HepG2 (cell line): ENCODE data around the gene DUS1L. TPM values are rescaled to one million over a fixed set of nuclear protein-coding genes. Genes with fewer than 3 reads are reported as not detected.

Source experiments
- ELF3 ChIP-seq: IDR thresholded peaks from 2 replicates; pipeline ENCODE4 v1.6.1; 2016; ENCODE audit warnings: missing genetic modification reagents, missing compliant biosample characterization
- ERF ChIP-seq: IDR thresholded peaks from 2 replicates; pipeline ENCODE4 v1.6.1; 2018; ENCODE audit warnings: missing biosample characterization, missing genetic modification reagents
- GABPB1 ChIP-seq: IDR thresholded peaks from 2 replicates; pipeline ENCODE4 v1.6.1; 2016; ENCODE audit warnings: mild to moderate bottlenecking, missing genetic modification reagents, moderate library complexity, missing compliant biosample characterization
- HOXA3 ChIP-seq: sonication (generic); formaldehyde crosslinking; IDR thresholded peaks from 2 replicates; pipeline ENCODE4 v1.5.0; 2020; ENCODE audit warnings: missing genetic modification reagents
- NONO ChIP-seq, 2 experiments: fragments of 450-650 bp in 1 of 2; sonication (generic) in 1 of 2; formaldehyde crosslinking in 1 of 2; IDR thresholded peaks in 1 of 2; conservative IDR thresholded peaks in 1 of 2; 2 replicates each; pipeline versions ENCODE4 v1.6.1 to v1.8.0; 2017 to 2022; ENCODE audit warnings: mild to moderate bottlenecking in 1 of 2, missing genetic modification reagents in 1 of 2, moderate library complexity in 1 of 2
- PPARG ChIP-seq: conservative IDR thresholded peaks from 2 replicates; pipeline ENCODE4 v1.6.1; 2016; ENCODE audit warnings: missing biosample characterization, missing genetic modification reagents
- SIX4 ChIP-seq: sonication (generic); formaldehyde crosslinking; IDR thresholded peaks from 2 replicates; pipeline ENCODE4 v1.4.0; 2020; ENCODE audit warnings: missing genetic modification reagents
- ZNF225 ChIP-seq: sonication (generic); formaldehyde crosslinking; IDR thresholded peaks from 2 replicates; pipeline ENCODE4 v1.4.0; 2020; ENCODE audit warnings: mild to moderate bottlenecking, missing genetic modification reagents
- ZNF331 ChIP-seq: sonication (generic); formaldehyde crosslinking; IDR thresholded peaks from 2 replicates; pipeline ENCODE4 v1.4.0; 2020; ENCODE audit warnings: missing genetic modification reagents
- ZNF431 ChIP-seq: sonication (generic); formaldehyde crosslinking; IDR thresholded peaks from 2 replicates; pipeline ENCODE4 v1.9.0; 2022; ENCODE audit warnings: missing genetic modification reagents, low read depth, mild to moderate bottlenecking, borderline replicate concordance
- ZNF441 ChIP-seq: sonication (generic); formaldehyde crosslinking; IDR thresholded peaks from 2 replicates; pipeline ENCODE4 v1.7.0; 2021; ENCODE audit warnings: missing genetic modification reagents, borderline replicate concordance
- ZNF558 ChIP-seq: sonication (generic); formaldehyde crosslinking; IDR thresholded peaks from 2 replicates; pipeline ENCODE4 v1.9.0; 2022; ENCODE audit warnings: mild to moderate bottlenecking, missing genetic modification reagents, borderline replicate concordance
- ZNF569 ChIP-seq: sonication (generic); formaldehyde crosslinking; IDR thresholded peaks from 2 replicates; pipeline ENCODE4 v1.5.0; 2020; ENCODE audit warnings: mild to moderate bottlenecking, missing genetic modification reagents, moderate library complexity, borderline replicate concordance
- ZNF652 ChIP-seq: IDR thresholded peaks from 2 replicates; pipeline ENCODE4 v1.6.1; 2016; ENCODE audit warnings: low read depth, borderline replicate concordance
- ZNF703 ChIP-seq: sonication (generic); formaldehyde crosslinking; IDR thresholded peaks from 2 replicates; pipeline ENCODE4 v1.5.1; 2020; ENCODE audit warnings: missing genetic modification reagents, mild to moderate bottlenecking, moderate library complexity, borderline replicate concordance
- ZNF713 ChIP-seq: sonication (generic); formaldehyde crosslinking; IDR thresholded peaks from 2 replicates; pipeline ENCODE4 v1.4.0; 2020; ENCODE audit warnings: mild to moderate bottlenecking, missing genetic modification reagents
- polyA plus RNA-seq, 8 experiments: library from polyadenylated mRNA; depleted of rRNA in 3 of 8; stranded (reverse) in 7 of 8; unstranded in 1 of 8; fragments of >200 nt; fragmentation: Illumina TruSeq in 4 of 8; extraction: Trizol in 4 of 8; gene quantifications; 2 replicates each; pipeline versions ENCODE4 v1.2.1 to v1.2.3, GENCODE V29; 2011 to 2016; ENCODE audit warnings: low read depth in 4 of 8, missing spikeins in 1 of 8, mixed read lengths in 1 of 8; ENCODE audit not compliant: insufficient read depth in 1 of 8
- total RNA-seq, 5 experiments: library from RNA; depleted of rRNA; stranded (reverse); fragments of >200 nt; fragmentation: Illumina TruSeq; extraction: Trizol; gene quantifications; 2 replicates each; pipeline ENCODE4 v1.2.3, GENCODE V29; 2016; ENCODE audit warnings: low read depth in 1 of 5
- TF ChIP-seq, protein P1 (sequence below): sonication (generic); formaldehyde crosslinking; IDR thresholded peaks from 2 replicates; pipeline ENCODE4 v1.4.0; 2020; ENCODE audit warnings: missing genetic modification reagents
- TF ChIP-seq, protein P2 (sequence below): IDR thresholded peaks from 2 replicates; pipeline ENCODE4 v1.6.1; 2016; ENCODE audit warnings: low read depth, missing genetic modification reagents, missing compliant biosample characterization
- TF ChIP-seq, protein P3 (sequence below): sonication (generic); formaldehyde crosslinking; IDR thresholded peaks from 2 replicates; pipeline ENCODE4 v1.5.0; 2020; ENCODE audit warnings: missing genetic modification reagents, mild to moderate bottlenecking, borderline replicate concordance
- TF ChIP-seq, protein P4 (sequence below): sonication (generic); formaldehyde crosslinking; conservative IDR thresholded peaks from 2 replicates; pipeline ENCODE4 v1.8.0; 2022; ENCODE audit warnings: low read depth, missing genetic modification reagents

Gene DUS1L
- total and polyA plus RNA-seq, 2 of the 13 experiments (the other 11 are each of a cell fraction or from before 2014, with no cell fraction given): 81.0 to 109 TPM

DNA sequence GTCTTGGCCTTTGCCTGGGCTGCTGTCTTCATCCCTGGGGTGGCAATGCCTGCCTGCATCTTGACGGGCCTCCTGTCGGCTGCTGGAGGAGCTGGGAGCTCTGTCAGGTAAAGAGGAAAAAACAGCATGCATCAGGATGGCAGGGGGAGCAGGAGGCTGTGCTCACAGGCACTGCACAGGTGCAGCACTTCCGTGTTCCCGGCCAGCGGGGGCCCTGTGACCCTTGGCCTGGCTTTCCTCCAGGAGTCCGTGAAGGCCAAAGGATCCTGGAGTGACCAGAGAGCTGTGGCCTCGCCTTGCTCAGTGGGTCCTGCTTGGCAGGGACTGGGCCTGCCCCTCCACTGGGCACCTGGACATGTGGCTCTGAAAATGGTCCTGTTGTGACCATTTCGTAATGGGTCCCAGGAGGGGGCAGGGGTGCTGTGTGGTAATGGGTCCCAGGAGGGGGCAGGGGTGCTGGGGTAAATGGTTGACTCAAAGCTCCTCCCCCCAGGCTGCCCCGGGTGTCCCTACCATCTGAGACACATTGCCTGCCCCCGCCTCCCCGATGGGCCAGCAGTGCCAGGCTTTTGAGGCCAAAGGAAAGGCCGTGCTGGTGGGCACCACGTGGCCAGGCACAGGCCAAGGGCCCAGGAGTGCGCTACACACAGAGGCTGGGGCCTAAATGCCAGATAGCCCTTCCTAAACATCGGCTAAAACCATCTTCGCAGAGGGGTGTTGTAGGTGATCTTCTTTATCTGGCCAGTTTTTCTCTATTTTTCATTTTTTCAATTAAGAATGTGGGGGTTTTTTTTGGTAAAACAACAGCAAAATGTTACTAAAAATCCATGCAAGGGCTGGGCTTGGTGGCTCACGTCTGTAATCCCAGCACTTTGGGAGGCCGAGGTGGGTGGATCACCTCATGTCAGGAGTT, 36.4 kb upstream of the DUS1L start (continued):
- TF ChIP-seq ZNF331 (peak; percentile 76), ZNF441 (no peak; the same call in 1 of the 2 replicates), ERF (CRISPR knock-in tag) (peak; percentile 84), SIX4 (peak; percentile 53), ELF3 (CRISPR knock-in tag) (peak; percentile 100), GABPB1 (CRISPR knock-in tag) (peak; percentile 79), NONO (IDR thresholded peaks at IDR 0.05) (no peak), NONO (CRISPR knock-in tag; conservative IDR thresholded peaks at IDR 0.05) (peak; percentile 85), ZNF558 (CRISPR knock-in tag) (peak; percentile 81; the same call in 1 of the 2 replicates), ZNF652 (CRISPR knock-in tag) (no peak), ZNF569 (CRISPR knock-in tag) (no peak), ZNF703 (CRISPR knock-in tag) (0 out of 2 replicates have a peak, but pooled peaks have one; percentile 55), ZNF431 (0 out of 2 replicates have a peak, but pooled peaks have one; percentile 52), ZNF713 (0 out of 2 replicates have a peak, but pooled peaks have one; percentile 41), PPARG (CRISPR knock-in tag) (peak; percentile 97), ZNF225 (peak; percentile 79; the same call in 1 of the 2 replicates), HOXA3 (CRISPR knock-in tag) (peak; percentile 72)
- TF ChIP-seq, protein P1, sequence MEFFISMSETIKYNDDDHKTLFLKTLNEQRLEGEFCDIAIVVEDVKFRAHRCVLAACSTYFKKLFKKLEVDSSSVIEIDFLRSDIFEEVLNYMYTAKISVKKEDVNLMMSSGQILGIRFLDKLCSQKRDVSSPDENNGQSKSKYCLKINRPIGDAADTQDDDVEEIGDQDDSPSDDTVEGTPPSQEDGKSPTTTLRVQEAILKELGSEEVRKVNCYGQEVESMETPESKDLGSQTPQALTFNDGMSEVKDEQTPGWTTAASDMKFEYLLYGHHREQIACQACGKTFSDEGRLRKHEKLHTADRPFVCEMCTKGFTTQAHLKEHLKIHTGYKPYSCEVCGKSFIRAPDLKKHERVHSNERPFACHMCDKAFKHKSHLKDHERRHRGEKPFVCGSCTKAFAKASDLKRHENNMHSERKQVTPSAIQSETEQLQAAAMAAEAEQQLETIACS (CRISPR knock-in tag): peak; percentile 58; the same call in 1 of the 2 replicates
- TF ChIP-seq, protein P2, sequence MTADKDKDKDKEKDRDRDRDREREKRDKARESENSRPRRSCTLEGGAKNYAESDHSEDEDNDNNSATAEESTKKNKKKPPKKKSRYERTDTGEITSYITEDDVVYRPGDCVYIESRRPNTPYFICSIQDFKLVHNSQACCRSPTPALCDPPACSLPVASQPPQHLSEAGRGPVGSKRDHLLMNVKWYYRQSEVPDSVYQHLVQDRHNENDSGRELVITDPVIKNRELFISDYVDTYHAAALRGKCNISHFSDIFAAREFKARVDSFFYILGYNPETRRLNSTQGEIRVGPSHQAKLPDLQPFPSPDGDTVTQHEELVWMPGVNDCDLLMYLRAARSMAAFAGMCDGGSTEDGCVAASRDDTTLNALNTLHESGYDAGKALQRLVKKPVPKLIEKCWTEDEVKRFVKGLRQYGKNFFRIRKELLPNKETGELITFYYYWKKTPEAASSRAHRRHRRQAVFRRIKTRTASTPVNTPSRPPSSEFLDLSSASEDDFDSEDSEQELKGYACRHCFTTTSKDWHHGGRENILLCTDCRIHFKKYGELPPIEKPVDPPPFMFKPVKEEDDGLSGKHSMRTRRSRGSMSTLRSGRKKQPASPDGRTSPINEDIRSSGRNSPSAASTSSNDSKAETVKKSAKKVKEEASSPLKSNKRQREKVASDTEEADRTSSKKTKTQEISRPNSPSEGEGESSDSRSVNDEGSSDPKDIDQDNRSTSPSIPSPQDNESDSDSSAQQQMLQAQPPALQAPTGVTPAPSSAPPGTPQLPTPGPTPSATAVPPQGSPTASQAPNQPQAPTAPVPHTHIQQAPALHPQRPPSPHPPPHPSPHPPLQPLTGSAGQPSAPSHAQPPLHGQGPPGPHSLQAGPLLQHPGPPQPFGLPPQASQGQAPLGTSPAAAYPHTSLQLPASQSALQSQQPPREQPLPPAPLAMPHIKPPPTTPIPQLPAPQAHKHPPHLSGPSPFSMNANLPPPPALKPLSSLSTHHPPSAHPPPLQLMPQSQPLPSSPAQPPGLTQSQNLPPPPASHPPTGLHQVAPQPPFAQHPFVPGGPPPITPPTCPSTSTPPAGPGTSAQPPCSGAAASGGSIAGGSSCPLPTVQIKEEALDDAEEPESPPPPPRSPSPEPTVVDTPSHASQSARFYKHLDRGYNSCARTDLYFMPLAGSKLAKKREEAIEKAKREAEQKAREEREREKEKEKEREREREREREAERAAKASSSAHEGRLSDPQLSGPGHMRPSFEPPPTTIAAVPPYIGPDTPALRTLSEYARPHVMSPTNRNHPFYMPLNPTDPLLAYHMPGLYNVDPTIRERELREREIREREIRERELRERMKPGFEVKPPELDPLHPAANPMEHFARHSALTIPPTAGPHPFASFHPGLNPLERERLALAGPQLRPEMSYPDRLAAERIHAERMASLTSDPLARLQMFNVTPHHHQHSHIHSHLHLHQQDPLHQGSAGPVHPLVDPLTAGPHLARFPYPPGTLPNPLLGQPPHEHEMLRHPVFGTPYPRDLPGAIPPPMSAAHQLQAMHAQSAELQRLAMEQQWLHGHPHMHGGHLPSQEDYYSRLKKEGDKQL (CRISPR knock-in tag): peak; percentile 48; the same call in 1 of the 2 replicates
- TF ChIP-seq, protein P3, sequence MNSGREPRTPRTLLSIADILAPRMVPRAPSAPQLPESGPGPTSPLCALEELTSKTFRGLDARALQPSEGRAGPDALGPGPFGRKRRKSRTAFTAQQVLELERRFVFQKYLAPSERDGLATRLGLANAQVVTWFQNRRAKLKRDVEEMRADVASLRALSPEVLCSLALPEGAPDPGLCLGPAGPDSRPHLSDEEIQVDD (CRISPR knock-in tag): peak; percentile 44
- TF ChIP-seq, protein P4, sequence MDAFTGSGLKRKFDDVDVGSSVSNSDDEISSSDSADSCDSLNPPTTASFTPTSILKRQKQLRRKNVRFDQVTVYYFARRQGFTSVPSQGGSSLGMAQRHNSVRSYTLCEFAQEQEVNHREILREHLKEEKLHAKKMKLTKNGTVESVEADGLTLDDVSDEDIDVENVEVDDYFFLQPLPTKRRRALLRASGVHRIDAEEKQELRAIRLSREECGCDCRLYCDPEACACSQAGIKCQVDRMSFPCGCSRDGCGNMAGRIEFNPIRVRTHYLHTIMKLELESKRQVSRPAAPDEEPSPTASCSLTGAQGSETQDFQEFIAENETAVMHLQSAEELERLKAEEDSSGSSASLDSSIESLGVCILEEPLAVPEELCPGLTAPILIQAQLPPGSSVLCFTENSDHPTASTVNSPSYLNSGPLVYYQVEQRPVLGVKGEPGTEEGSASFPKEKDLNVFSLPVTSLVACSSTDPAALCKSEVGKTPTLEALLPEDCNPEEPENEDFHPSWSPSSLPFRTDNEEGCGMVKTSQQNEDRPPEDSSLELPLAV: no peak
